Posterior cingulate gyrus (tissue), 11 donors: Measurements from ENCODE around the gene CHD2.
A peak's percentile ranks its signal among the peaks of the same experiment; 100 is the strongest.
"Not testable (repeated sequence)": the region's sequence is repeated elsewhere in the genome, so short reads cannot be mapped to it uniquely, and the experiment has no call there.

Source experiments
- DNase-seq, 10 donors: peaks; one replicate each; pipeline versions ENCODE4 v3.0.0 to v3.0.0-alpha.2; 2020 to 2021; ENCODE audit warnings: mixed read lengths in 3 of 10
- intact Hi-C: fragments of 100-400 bp; cut with DNase I; formaldehyde crosslinking; loops from one replicate; pipeline ENCODE4 v1.15.1; 2023

The CHD2 gene

DNA sequence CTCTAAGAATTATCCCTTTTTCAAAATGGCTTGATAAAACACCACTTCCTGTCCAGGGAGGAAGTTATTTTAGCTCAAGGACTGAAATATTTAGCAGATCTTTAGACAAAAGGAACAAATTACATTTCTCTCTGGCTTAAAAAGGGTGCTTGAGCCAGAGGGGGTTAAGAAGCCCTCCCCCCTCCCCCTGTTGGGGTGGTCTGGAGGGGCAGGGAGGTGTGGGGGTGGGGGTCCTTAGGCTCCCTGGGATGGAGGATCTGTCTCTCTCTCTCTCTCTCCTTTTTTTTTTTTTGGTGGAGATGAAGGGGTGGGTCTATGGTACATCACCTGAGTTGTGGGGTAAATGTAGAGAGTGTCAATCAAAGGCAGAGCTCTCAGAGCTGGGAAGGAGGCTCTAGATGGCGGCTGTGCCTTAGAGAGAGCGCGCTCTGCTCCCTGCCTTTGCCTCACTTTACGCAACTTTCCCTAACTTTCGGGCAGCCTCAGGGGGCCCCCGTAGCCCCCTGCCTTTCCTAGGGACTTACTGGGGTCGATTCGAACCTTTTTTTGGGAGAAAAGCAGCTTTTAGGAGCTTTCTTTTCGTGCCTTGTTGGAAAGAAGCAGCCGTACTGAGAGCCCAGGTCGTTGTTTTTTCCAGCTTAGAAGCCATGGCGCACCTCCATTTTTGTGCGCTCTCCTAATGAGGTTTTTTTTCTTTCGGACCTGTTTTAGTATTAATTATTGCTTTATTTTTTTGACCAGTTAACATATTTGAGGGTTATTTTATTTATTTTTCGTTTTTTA is at the start of gene CHD2:
Gene CHD2 (plus strand): TSS at position 377 of the 783 bp plus-strand sequence. CDS start 914 bp downstream, outside the sequence.
- DNase-seq, result peak in 8 of 10 donors; percentile 41 to 90 (median 54)
- intact Hi-C loops, result no loop called here

DNA sequence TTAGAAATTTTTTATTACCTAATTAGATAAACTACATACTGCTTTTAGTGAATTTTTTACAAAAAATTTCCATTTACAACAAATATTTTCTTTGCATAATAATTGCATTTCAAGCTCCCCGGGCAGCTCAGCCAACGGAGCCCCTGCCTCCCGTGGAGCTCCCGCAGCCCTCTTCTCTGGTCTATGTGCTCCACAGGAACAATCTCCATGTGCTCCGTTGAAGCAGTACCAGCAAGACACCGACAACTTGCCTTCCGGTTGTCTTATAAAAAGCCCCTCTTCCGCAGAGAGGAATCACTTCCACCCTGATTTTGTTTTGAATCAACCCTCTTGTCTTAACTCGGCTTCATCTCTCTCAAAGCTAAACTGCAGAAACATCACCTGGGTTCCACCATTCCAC is 46.9 kb upstream of the CHD2 start:
- intact Hi-C loops, result no loop called here
- DNase-seq, result peak in 1 of 10 donors; percentile 47

DNA sequence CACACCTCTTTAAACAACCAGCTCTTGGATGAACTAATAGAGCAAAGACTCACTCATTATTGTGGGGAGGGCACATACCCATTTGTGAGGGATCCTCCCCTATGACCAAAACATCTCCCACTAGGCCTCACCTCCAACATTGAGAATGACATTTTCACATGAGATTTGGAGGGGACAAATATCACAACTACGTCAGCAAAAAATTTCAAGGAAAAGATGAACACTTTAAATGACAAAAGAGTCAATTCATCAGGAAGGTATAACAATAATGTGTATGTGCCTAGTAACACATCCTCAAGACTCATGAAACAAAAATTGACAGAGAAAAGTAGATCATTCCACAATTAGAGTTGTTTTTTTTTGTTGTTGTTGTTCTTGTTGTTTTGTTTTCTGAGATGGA is 38.4 kb upstream of the CHD2 start:
- DNase-seq, result peak in 1 of 10 donors; percentile 12
- intact Hi-C loops, result no loop called here

GRCh38 chr15:92864127-92864814 is 35.9 kb upstream of the CHD2 start:
- intact Hi-C loops, result no loop called here
- DNase-seq, result no peak

DNA sequence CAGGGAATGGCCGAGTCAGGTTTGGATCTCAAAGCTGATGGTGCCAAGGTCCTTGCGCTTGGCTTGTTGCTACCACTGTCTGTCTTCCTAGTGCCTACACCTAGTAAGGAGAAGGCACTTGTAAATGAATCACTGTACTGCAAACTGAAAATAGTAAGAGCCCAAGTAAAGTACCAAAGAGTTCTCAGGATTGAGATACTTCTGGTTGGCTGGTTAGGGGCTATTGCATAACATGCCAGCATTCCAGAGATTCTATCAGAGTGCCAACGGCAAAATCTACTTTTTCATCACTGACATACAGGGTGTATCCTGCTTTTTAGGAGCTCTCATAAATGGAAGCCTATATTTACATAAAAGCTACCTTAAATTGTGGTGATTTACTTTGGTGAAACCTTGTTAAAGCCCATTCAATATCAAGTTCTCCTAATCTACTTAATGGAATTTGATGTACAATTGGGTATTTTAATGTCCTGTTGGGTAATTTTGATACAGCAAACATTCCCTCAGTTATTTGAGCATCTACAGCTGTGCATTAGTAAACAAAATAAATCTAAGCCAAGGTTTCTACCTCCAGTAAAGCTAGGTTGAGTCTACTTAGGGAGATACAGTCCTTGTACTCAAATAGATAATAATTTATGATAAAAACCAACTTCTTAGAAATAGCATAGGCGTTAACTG is 30.7 kb upstream of the CHD2 start:
- intact Hi-C loops, result no loop called here

GRCh38 chr15:92870010-92870591 is 30.0 kb upstream of the CHD2 start:
- intact Hi-C loops, result no loop called here

More for the DNA sequence above, 30.7 kb upstream of the CHD2 start:
- DNase-seq, result no peak

GRCh38 chr15:92872967-92873366 is 27.2 kb upstream of the CHD2 start:
- intact Hi-C loops, DNase-seq: not testable (repeated sequence)

More at GRCh38 chr15:92870010-92870591, 30.0 kb upstream of the CHD2 start:
- no peak for DNase-seq

DNA sequence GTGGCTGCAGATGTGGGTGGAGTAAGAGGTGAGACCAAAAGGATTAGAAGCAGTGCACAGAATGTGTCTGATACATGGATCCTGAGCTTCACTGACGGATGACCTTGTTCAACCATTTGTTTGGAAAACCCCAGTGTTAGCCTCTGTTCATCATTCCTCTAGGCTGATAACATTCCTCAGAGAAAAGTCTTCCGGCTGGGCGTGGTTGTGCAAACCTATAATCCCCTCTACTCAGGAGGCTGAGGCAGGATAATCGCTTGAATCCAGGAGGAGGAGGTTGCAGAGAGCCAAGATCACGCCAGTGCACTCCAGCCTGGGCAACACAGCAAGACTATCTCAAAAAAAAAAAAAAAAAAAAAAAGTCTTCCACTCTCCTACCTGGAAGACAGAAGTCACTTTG is 23.1 kb upstream of the CHD2 start:
- no peak for DNase-seq
- intact Hi-C loops, result no loop called here

DNA sequence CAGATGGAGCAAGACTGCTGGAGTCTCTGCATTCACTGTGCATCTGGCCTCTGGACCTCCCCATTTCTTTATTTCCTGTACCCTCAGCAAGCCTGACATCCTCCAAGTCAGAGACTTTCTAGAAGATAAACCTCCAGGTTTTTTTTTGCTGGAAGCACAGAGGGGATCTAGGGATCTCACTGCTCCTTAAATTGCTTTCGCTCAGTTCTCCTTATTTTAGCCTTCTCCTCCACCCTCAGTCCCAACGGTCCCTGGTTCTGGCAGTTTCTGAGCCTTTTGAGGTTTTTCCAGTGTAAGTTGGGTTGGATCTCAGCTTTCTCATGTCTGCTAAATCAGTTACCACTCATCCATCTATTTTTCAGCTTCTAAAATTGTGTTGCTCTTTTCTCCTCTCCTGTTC is 22.7 kb upstream of the CHD2 start:
- intact Hi-C loops, result no loop called here
- no peak for DNase-seq

DNA sequence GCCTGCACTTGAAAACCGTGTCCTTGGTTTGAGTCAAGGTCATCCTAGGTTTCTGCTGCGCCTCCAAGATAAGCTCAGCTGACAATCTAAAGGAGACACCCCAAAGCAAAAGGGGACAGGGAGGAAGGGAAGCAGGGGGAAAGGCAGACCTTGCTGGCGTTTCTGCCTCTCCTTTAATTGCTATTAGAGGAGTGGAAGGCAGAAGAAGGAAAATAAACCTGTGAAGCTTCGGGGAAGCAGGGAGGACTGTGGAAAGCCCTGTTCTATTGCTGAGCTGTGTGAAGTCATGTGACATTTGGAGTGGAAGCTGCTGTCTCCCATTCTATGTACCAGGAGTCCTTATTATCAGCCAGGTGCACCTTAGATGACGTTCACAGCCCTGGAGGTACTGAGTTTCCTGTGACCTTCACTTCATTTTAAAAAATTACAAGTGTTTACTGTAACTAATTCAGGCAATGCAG is 21.5 kb upstream of the CHD2 start:
- no peak for DNase-seq
- intact Hi-C loops, result no loop called here

GRCh38 chr15:92879949-92880725 is 20.0 kb upstream of the CHD2 start:
- intact Hi-C loops, result no loop called here

GRCh38 chr15:92880796-92881195 is 19.3 kb upstream of the CHD2 start:
- DNase-seq, result no peak
- intact Hi-C loops, result no loop called here

More at GRCh38 chr15:92879949-92880725, 20.0 kb upstream of the CHD2 start:
- DNase-seq, result no peak

GRCh38 chr15:92881211-92881754 is 18.8 kb upstream of the CHD2 start:
- intact Hi-C loops, result no loop called here
- no peak for DNase-seq

GRCh38 chr15:92881802-92882696 is 18.1 kb upstream of the CHD2 start:
- DNase-seq, result peak; percentile 97 to 100 (median 99)
- intact Hi-C loops, result loop anchor here (1.0 to 2.0 kb wide), 3 partner anchors 23 to 73 kb away; no protein-coding TSS in a partner anchor

DNA sequence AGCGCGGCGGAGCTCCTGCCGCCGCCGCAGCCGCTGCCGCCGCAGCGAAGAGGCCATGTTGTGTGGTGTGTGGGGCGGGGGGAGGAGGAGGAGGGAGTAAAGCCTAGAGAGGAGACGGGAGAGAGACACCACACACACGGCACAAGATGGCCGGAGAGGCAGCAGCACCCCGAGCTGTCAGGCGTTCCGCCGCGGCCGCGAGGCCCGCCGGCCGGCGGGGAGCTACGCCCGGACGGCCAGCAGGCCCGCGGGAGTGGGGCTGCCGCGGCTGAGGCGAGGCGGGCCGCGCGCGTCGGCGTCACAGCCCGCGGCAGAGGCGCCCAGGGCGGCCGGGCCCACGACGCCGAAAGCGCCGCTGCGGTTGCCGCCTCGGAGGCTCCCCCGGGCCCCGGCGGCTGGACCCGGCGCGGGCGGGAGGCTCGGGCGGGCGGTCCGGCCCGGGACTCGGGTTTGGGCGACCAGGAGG is 17.4 kb upstream of the CHD2 start:
- intact Hi-C loops, result loop anchor here (1.0 to 2.0 kb wide), 3 partner anchors 22 to 73 kb away; no protein-coding TSS in a partner anchor
- no peak for DNase-seq

DNA sequence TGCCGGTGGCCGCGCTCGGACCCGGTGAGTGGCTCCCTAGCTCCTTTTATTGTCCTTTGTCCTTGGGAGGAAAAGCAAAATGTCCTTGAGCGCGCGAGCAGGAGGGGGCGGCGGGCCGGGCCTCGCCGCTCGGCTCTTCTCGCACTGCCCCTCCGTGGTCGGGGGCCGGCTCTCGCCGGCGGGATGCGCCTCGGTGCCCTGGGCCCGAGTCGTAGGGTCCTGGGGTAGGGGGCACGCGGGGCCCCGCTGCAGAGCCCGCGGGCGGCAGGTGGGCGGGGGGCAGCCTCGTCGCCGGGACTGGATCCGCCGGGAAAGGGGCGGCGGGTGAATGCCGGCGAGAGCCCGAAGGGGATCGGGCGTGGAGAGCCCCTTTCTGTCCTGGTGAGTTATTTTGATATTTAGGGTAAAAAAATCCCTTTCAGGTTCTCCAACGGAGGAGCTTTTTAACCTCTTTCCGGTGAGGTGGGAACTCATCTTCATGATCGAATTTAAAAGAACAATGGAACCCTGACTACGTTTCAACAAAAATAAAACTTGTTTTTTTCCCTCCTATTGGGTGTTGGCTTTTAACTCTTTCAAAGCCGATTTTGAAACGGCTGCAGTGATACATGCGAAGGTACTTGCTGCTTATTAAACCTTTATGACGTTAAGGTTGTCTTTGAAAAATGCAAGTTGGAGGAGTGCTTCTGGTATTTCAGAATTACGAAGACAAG is 16.8 kb upstream of the CHD2 start:
- intact Hi-C loops, result loop anchor here (2.0 kb wide), 2 partner anchors 21 to 53 kb away; no protein-coding TSS in a partner anchor
- peak in 2 of 10 donors; percentile 15 to 24 for DNase-seq

DNA sequence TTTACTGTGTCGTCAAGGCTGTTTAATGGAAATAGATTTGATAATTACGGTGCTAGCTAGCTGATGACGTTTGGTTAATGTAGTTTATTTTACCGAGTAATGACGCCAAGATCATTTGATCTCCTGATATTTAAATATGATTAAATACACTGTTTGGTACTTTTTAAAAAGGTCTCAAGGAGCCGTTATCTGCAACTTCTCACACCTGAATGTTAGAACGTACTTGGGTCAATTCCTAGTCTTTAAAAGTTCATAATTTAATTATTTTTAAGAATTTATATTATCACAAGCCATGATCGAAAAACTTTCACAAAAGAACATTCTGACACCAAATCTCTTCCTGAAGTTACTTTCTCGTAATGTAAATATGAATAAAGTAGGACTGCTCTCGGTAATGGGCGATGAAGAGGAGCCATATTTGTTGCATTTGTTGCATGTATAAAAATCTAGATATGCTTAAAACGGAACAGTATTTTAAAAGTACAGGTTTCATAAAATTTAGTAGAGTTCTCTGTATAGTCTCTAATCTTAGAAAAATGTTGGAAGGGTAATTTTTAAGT is 16.2 kb upstream of the CHD2 start:
- intact Hi-C loops, result loop anchor here (2.0 kb wide), 2 partner anchors 21 to 53 kb away; no protein-coding TSS in a partner anchor
- DNase-seq, result no peak
